WTC11 (cell line): ENCODE data around the gene CSNK1G1. TPM values are rescaled to one million over a fixed set of nuclear protein-coding genes. Genes with fewer than 3 reads are reported as not detected.

Experiments
- ATAC-seq: fragments of 200-7000 bp; cut with Tn5 transposase; 2 replicates; pipeline ENCODE4 v1.10.0; 2021; ENCODE audit warnings: mild to moderate bottlenecking, moderate library complexity
- CTCF ChIA-PET: fragments of 300-600 bp; sonication (Branson Sonifier 250); formaldehyde crosslinking; loops from one replicate; lab custom pipeline; 2021; ENCODE audit warnings: antibody characterized with exemption; lab: Charles Lee
- POLR2A ChIA-PET: fragments of 350-600 bp; sonication (Branson Sonifier 250); formaldehyde crosslinking; loops from one replicate; lab custom pipeline; 2021; ENCODE audit warnings: antibody characterized with exemption; lab: Charles Lee
- DNase-seq: peaks from one replicate; pipeline ENCODE4 v3.0.0; 2021; ENCODE audit warnings: low spot score
- H3K27ac Mint-ChIP-seq: 2 replicates; pipeline ENCODE4 v1.8.0; 2021; ENCODE audit warnings: mixed read lengths
- H3K27me3 Mint-ChIP-seq: 2 replicates; pipeline ENCODE4 v1.8.0; 2021; ENCODE audit warnings: low read depth, mild to moderate bottlenecking, moderate library complexity, mixed read lengths
- H3K36me3 Mint-ChIP-seq: 2 replicates; pipeline ENCODE4 v1.8.0; 2021; ENCODE audit warnings: mixed read lengths
- H3K4me1 Mint-ChIP-seq: 2 replicates; pipeline ENCODE4 v1.8.0; 2022; ENCODE audit warnings: mixed read lengths
- H3K4me3 Mint-ChIP-seq: 2 replicates; pipeline ENCODE4 v1.8.0; 2021; ENCODE audit warnings: mild to moderate bottlenecking, moderate library complexity, mixed read lengths
- H3K9me3 Mint-ChIP-seq: 2 replicates; pipeline ENCODE4 v1.8.0; 2021; ENCODE audit warnings: mixed read lengths
- ATF2 ChIP-seq: sonication (generic); formaldehyde crosslinking; IDR thresholded peaks from 2 replicates; pipeline ENCODE4 v1.8.1; 2022; ENCODE audit warnings: low read depth, missing genetic modification reagents, borderline replicate concordance
- CBFB ChIP-seq: sonication (generic); formaldehyde crosslinking; IDR thresholded peaks from 2 replicates; pipeline ENCODE4 v1.8.1; 2022; ENCODE audit warnings: mild to moderate bottlenecking, low read depth, missing genetic modification reagents
- CREM ChIP-seq: sonication (generic); formaldehyde crosslinking; IDR thresholded peaks from 2 replicates; pipeline ENCODE4 v1.8.1; 2022; ENCODE audit warnings: mild to moderate bottlenecking, missing genetic modification reagents, moderate library complexity
- ERG ChIP-seq: fragments of 250-450 bp; sonication (Bioruptor Pico); IDR thresholded peaks from 2 replicates; pipeline ENCODE4 v1.8.0; 2021; ENCODE audit warnings: mild to moderate bottlenecking
- FOXP4 ChIP-seq: sonication (generic); formaldehyde crosslinking; IDR thresholded peaks from 2 replicates; pipeline ENCODE4 v1.8.0; 2022; ENCODE audit warnings: mild to moderate bottlenecking, missing genetic modification reagents
- GABPB1 ChIP-seq: sonication (generic); formaldehyde crosslinking; IDR thresholded peaks from 2 replicates; pipeline ENCODE4 v1.8.1; 2023; ENCODE audit warnings: mild to moderate bottlenecking, missing genetic modification reagents
- MAX ChIP-seq: sonication (generic); formaldehyde crosslinking; IDR thresholded peaks from 2 replicates; pipeline ENCODE4 v1.8.0; 2022; ENCODE audit warnings: mild to moderate bottlenecking, missing genetic modification reagents
- MLX ChIP-seq: sonication (generic); formaldehyde crosslinking; IDR thresholded peaks from 2 replicates; pipeline ENCODE4 v1.8.1; 2023; ENCODE audit warnings: mild to moderate bottlenecking, missing genetic modification reagents, moderate library complexity
- NFATC4 ChIP-seq: fragments of 250-450 bp; sonication (Bioruptor Pico); IDR thresholded peaks from 2 replicates; pipeline ENCODE4 v1.9.0; 2021; ENCODE audit warnings: mild to moderate bottlenecking
- PREB ChIP-seq: sonication (generic); formaldehyde crosslinking; IDR thresholded peaks from 2 replicates; pipeline ENCODE4 v1.8.1; 2022; ENCODE audit warnings: mild to moderate bottlenecking, missing genetic modification reagents, moderate library complexity, borderline replicate concordance
- SMAD3 ChIP-seq: sonication (generic); formaldehyde crosslinking; IDR thresholded peaks from 2 replicates; pipeline ENCODE4 v1.8.0; 2022; ENCODE audit warnings: missing genetic modification reagents, mild to moderate bottlenecking, borderline replicate concordance
- STAT6 ChIP-seq: sonication (generic); formaldehyde crosslinking; conservative IDR thresholded peaks from 2 replicates; pipeline ENCODE4 v1.8.1; 2023; ENCODE audit warnings: mild to moderate bottlenecking, low read depth, missing genetic modification reagents, moderate library complexity
- ZNF416 ChIP-seq: fragments of 250-450 bp; sonication (Bioruptor Pico); IDR thresholded peaks from 2 replicates; pipeline ENCODE4 v1.9.0; 2021; ENCODE audit warnings: mild to moderate bottlenecking, inconsistent platforms
- ZNF423 ChIP-seq: fragments of 250-450 bp; sonication (Bioruptor Pico); IDR thresholded peaks from 2 replicates; pipeline ENCODE4 v2.1.2; 2022; ENCODE audit warnings: mild to moderate bottlenecking, moderate library complexity
- total RNA-seq: library from RNA; stranded (reverse); gene quantifications from 3 replicates; pipeline ENCODE4 v1.2.3, GENCODE V29; 2021
- TF ChIP-seq, protein P1 (sequence below): sonication (generic); formaldehyde crosslinking; IDR thresholded peaks from 2 replicates; pipeline ENCODE4 v1.8.0; 2022; ENCODE audit warnings: missing genetic modification reagents
- TF ChIP-seq, protein P2 (sequence below): sonication (generic); formaldehyde crosslinking; IDR thresholded peaks from 2 replicates; pipeline ENCODE4 v1.8.1; 2023; ENCODE audit warnings: mild to moderate bottlenecking, missing genetic modification reagents, moderate library complexity
- TF ChIP-seq, protein P3 (sequence below): fragments of 250-450 bp; sonication (Bioruptor Pico); IDR thresholded peaks from 2 replicates; pipeline ENCODE4 v1.9.0; 2021; ENCODE audit warnings: moderate library complexity, mild to moderate bottlenecking, inconsistent platforms, borderline replicate concordance

The CSNK1G1 gene
- total RNA-seq, 1 experiment from 2014 or later: 19.3 TPM

GRCh38 chr15:64249406-64249805, 106.6 kb downstream of the CSNK1G1 start:
- H3K9me3 Mint-ChIP-seq: no peaks in the 10 kb centered on the region
- H3K27me3 Mint-ChIP-seq: no peaks in the 10 kb centered on the region
- POLR2A ChIA-PET: no interaction called here
- ATAC-seq: no peak
- TF ChIP-seq FOXP4 (CRISPR knock-in tag) (no peak), ZNF416 (no peak), ZNF423 (CRISPR knock-in tag) (no peak), SMAD3 (CRISPR knock-in tag) (no peak), STAT6 (no peak), NFATC4 (no peak), PREB (CRISPR knock-in tag) (no peak), MLX (CRISPR knock-in tag) (no peak)
- TF ChIP-seq, protein P1, sequence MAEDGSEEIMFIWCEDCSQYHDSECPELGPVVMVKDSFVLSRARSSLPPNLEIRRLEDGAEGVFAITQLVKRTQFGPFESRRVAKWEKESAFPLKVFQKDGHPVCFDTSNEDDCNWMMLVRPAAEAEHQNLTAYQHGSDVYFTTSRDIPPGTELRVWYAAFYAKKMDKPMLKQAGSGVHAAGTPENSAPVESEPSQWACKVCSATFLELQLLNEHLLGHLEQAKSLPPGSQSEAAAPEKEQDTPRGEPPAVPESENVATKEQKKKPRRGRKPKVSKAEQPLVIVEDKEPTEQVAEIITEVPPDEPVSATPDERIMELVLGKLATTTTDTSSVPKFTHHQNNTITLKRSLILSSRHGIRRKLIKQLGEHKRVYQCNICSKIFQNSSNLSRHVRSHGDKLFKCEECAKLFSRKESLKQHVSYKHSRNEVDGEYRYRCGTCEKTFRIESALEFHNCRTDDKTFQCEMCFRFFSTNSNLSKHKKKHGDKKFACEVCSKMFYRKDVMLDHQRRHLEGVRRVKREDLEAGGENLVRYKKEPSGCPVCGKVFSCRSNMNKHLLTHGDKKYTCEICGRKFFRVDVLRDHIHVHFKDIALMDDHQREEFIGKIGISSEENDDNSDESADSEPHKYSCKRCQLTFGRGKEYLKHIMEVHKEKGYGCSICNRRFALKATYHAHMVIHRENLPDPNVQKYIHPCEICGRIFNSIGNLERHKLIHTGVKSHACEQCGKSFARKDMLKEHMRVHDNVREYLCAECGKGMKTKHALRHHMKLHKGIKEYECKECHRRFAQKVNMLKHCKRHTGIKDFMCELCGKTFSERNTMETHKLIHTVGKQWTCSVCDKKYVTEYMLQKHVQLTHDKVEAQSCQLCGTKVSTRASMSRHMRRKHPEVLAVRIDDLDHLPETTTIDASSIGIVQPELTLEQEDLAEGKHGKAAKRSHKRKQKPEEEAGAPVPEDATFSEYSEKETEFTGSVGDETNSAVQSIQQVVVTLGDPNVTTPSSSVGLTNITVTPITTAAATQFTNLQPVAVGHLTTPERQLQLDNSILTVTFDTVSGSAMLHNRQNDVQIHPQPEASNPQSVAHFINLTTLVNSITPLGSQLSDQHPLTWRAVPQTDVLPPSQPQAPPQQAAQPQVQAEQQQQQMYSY (CRISPR knock-in tag): no peak
- TF ChIP-seq, protein P2, sequence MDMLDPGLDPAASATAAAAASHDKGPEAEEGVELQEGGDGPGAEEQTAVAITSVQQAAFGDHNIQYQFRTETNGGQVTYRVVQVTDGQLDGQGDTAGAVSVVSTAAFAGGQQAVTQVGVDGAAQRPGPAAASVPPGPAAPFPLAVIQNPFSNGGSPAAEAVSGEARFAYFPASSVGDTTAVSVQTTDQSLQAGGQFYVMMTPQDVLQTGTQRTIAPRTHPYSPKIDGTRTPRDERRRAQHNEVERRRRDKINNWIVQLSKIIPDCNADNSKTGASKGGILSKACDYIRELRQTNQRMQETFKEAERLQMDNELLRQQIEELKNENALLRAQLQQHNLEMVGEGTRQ: no peak
- TF ChIP-seq, protein P3, sequence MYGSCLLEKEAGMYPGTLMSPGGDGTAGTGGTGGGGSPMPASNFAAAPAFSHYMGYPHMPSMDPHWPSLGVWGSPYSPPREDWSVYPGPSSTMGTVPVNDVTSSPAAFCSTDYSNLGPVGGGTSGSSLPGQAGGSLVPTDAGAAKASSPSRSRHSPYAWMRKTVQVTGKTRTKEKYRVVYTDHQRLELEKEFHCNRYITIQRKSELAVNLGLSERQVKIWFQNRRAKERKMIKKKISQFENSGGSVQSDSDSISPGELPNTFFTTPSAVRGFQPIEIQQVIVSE (CRISPR knock-in tag): no peak
- TF ChIP-seq, all 79 proteins: peak for 0
- Mint-ChIP-seq H3K36me3 (0 out of 2 replicates have a peak, but pooled peaks cover 2% of the 10 kb centered on the region), H3K4me1 (peaks cover 20% of the 10 kb centered on the region), H3K4me3 (no peak overlapping the region), H3K27ac (peak overlapping the region; percentile 49)
- CTCF ChIA-PET: no interaction called here
- no peak for DNase-seq

DNA sequence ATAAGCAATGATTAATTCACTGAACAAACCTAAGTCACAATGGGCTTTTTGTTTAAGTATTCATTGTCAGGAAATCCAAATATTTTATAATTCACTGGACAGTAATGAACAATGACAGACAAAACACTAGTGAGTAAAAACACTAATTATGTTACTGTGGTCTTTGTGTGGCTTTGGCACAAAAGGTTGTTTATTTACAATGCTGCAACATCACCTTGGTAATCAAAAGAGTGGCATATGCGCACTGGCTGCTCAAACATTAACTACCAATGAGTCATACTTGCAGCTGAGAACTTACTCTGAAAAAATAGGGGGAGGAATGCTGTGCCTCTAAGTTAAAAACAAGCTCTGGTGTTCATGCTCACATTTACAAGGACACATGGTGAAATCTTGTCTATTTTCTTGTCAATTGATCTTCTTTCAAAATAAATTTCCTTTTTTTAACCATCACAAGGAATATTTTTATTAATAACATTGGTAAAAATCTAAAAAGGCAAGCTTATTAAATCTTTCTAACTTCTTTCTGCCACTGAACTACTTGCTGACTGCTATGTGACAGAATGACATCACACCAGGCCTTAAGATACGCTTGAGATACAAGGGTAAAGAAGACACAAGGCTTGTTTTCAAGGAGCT, 107.9 kb downstream of the CSNK1G1 start:
- H3K27ac Mint-ChIP-seq: peak overlapping the region; percentile 89
- no peak for TF ChIP-seq ERG (CRISPR knock-in tag)
- no peak for TF ChIP-seq ATF2 (CRISPR knock-in tag)
- no peak for TF ChIP-seq CREM
- no peak for TF ChIP-seq CBFB (CRISPR knock-in tag)
- peak; percentile 48; the same call in 1 of the 2 replicates for TF ChIP-seq GABPB1 (CRISPR knock-in tag)
- no peak for TF ChIP-seq MAX (CRISPR knock-in tag)
- TF ChIP-seq, all 79 proteins: peak for 1
- Mint-ChIP-seq H3K4me3 (no peak overlapping the region), H3K4me1 (peaks cover 20% of the 10 kb centered on the region), H3K36me3 (0 out of 2 replicates have a peak, but pooled peaks cover 2% of the 10 kb centered on the region), H3K27me3 (no peaks in the 10 kb centered on the region), H3K9me3 (no peaks in the 10 kb centered on the region)
- ChIA-PET CTCF (interaction anchor here (0.9 kb wide), 1 partner anchor 95 kb away, joined by 3 read pairs; no protein-coding TSS in a partner anchor), POLR2A (no interaction called here)
- DNase-seq (no peak), ATAC-seq (peak; percentile 71)
